Hematopoietic multipotent progenitor cell treated with erythropoietin and hydrocortisone succinate and interleukin-3 and kit ligand, for 15 days (in vitro differentiated cells): ENCODE data around the gene NPHP1.
"Not testable (repeated sequence)": the region's sequence is repeated elsewhere in the genome, so short reads cannot be mapped to it uniquely, and the experiment has no call there.

ENCODE experiments used
- DNase-seq: peaks from one replicate; pipeline ENCODE4 v3.0.0-alpha.2; 2015; ENCODE audit warnings: low spot score

NPHP1 gene

GRCh38 chr2:110204408-110205385 lies at the start of gene NPHP1:
NPHP1 (minus strand) TSS chr2:110205013; CDS start chr2:110204968, 45 bp downstream.
- DNase-seq, result peak; percentile 81

GRCh38 chr2:110248081-110248795 lies 43.4 kb upstream of the NPHP1 start:
- not testable (repeated sequence) for DNase-seq

GRCh38 chr2:110245488-110246435 lies 40.9 kb upstream of the NPHP1 start:
- DNase-seq, result not testable (repeated sequence)

GRCh38 chr2:110243283-110243682 lies 38.5 kb upstream of the NPHP1 start:
- not testable (repeated sequence) for DNase-seq

DNA sequence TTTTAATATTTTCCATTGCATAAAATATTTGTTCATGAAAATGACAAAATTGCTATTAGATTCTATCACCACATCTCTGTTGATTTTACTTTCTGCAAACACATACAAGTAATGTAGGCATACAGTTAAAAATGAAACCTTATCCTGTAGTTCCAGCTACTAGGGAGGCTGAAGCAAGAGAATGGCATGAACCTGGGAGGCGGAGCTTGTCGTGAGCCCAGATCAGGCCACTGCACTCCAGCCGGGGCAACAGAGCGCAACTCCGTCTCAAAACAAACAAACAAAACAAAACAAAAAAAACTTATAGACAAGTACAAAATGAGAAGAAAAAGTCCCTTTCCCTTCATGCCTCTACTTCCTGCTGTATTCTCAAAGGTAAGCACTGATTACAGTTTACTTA lies 29.7 kb upstream of the NPHP1 start:
- not testable (repeated sequence) for DNase-seq

DNA sequence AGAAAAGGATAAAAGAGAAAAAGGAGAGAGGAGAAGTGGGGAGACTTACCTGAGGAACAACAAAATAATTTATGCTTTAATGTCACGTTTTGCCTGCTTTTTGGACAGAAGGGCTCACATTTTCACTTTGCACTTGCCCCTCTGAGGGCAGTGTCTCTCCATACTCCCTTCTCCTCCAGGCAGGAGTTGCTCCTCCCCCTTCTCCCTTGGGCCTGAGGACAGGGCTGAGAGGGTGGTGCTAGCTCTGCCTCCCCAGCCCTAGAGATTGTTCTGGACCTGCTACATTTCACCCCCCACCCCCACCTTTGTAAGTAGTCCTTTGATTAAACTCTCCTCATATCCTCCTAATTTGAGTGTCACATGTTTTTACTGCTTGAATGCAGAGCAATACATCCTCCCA lies 25.1 kb upstream of the NPHP1 start:
- not testable (repeated sequence) for DNase-seq

DNA sequence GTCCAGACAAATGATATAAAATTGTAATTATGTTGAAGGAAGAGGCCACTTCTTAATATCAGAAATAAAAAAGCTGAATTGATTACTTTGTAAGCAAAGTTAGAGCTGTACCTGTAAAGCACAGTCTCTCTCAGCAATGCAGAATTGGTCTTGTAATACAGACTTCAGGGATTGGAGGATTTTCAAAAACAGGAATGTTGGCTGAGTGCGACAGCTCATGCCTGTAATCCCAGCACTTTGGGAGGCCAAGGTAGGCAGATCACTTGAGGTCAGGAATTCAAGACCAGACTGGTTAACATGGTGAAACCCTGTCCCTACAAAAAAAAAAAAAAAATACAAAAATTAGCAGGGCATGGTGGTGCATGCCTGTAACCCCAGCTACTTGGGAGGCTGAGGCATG lies 17.8 kb upstream of the NPHP1 start:
- DNase-seq, result not testable (repeated sequence)

DNA sequence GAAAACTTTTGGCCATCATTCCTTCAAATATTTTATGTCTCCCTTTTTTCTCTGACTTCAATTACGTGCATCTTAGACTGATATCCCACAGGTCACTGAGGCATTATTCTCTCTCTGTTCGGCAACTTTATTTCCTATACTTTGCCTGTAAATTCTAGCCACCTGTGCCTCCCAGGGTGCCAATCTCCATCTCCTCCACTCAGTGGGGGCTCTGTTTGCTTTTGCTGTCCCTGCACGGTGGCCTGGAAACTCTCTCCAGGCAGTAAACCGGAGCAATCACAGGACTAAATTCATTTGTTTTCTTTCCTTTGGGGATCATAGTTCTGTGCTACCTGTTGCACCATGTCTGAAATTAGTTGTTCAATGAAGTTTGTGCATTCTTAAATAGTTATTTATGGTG lies 17.1 kb upstream of the NPHP1 start:
- no peak for DNase-seq

- no peak for DNase-seq
Observed at GRCh38 chr2:110220190-110220564, 15.4 kb upstream of the NPHP1 start.

GRCh38 chr2:110219496-110220189 lies 14.8 kb upstream of the NPHP1 start:
- DNase-seq, result no peak

- DNase-seq, result not testable (repeated sequence)
Observed at GRCh38 chr2:110218889-110219288, 14.1 kb upstream of the NPHP1 start.

- DNase-seq, result no peak
Observed at GRCh38 chr2:110216803-110217202, 12.0 kb upstream of the NPHP1 start.

DNA sequence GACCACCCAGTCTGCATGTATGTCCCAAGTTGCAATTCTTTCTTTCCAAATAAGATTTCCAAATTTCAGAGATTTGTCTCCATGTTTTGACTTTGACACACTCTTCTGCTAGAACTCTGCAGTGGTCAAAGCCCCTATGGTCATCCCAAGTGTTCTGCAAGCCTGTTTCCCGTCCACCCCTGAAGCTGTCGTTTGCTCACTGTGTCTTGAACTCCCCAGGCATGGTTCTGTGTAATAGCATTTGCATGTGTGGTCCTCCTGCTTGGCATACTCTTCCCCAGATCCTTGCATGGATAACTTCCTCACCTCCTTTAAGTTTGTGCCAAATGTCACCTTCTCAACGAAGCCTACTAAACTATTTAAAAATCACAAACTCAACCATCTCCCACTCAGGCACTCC lies 11.4 kb upstream of the NPHP1 start:
- DNase-seq, result no peak

DNA sequence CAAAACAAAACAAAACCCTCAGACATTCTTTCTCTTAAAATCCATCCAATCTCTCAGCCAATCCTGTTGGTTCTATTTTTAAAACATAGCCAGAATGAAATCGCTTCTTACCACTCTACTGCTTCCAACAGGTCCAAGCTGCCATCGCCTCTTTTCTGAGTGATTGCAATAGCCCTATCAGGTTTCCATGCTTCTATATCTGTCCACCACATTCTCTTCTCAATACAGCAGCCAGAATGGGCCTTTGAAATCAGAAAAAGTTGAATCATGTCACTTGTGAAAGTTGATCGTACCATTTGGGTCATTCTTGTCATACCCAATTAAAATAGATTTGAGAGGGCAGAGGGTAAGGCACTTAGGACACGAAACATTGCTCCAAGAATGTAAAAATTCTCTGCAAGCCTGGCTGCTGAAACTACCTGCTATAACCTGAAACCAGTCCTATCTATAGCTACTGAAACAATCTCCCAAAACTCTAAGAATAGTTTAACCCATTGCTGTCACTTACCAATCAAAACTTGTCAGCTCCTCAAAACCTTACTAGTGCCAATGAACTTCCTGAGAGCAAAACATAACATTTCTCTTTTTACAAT lies 10.8 kb upstream of the NPHP1 start:
- DNase-seq, result no peak

DNA sequence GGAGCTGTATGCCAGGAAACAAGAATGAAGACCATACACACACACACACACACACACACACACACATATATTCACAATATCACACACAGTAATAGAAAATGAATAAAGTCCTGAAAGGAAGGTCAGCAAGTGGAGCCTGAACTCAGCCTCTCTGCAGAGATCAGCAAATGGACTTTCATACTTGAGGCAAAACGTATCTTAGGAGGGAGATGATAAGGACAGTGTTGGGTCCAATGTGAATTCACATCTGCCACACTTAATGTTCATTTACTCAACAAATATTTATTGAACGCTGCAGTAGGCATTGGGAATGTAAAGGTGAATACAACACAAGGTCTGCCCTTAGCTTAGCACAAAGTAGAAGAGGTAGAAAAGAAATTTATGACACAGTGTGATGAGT lies 10.3 kb upstream of the NPHP1 start:
- DNase-seq, result no peak

- DNase-seq, result not testable (repeated sequence)
Observed at GRCh38 chr2:110213522-110213921, 8.7 kb upstream of the NPHP1 start.

GRCh38 chr2:110211938-110212858 lies 7.4 kb upstream of the NPHP1 start, which contains the start of gene MTLN:
MTLN (minus strand) TSS chr2:110212547; CDS start chr2:110212525, 22 bp downstream.
- peak; percentile 62 for DNase-seq

DNA sequence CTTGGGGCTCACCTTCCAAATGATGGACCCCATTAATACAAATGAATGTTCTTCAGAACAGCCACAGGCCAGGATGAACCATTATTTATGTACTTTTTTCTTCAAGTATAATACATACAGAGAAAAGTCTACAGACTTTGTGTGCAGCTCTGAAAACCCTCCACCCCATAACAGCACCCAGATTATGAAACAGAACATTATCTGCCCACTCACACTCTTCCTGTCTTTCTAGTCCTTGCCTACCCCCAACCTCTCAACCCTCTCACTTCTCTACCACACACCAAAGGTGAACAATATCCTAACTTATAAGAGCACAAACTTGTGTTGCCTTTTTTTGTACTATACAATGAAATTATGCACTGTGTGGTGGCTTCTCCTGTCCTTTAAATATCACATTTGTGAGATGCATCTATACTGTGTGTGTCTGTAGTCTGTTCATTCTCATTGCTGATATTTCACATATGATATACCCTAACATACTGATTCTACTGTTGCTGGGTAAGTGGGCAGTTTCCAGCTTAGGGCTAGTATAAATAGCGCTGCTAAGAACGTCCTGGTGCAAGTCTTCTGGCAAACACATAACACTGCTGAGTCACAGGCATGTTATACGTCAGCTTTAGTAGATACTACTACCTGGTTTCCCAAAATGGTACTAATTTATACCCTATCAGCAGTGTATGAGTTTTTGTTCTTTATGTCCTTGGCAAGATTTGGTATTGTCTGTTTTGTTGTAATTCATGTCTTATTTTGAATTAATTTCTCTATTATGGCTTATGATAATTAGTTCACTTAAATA lies 1.0 kb upstream of the NPHP1 start:
- DNase-seq, result no peak

- no peak for DNase-seq
Observed at GRCh38 chr2:110198016-110198415, 6.8 kb downstream of the NPHP1 start.
